ENCODE data around the gene TMEM270. TPM values are rescaled to one million over a fixed set of nuclear protein-coding genes. Genes with fewer than 3 reads are reported as not detected.

The TMEM270 gene
- total and polyA plus RNA-seq, 2 of the 8 experiments (the other 6 are each of a cell fraction or from before 2014, with no cell fraction given), result 0.26 TPM; not detected in 1

DNA sequence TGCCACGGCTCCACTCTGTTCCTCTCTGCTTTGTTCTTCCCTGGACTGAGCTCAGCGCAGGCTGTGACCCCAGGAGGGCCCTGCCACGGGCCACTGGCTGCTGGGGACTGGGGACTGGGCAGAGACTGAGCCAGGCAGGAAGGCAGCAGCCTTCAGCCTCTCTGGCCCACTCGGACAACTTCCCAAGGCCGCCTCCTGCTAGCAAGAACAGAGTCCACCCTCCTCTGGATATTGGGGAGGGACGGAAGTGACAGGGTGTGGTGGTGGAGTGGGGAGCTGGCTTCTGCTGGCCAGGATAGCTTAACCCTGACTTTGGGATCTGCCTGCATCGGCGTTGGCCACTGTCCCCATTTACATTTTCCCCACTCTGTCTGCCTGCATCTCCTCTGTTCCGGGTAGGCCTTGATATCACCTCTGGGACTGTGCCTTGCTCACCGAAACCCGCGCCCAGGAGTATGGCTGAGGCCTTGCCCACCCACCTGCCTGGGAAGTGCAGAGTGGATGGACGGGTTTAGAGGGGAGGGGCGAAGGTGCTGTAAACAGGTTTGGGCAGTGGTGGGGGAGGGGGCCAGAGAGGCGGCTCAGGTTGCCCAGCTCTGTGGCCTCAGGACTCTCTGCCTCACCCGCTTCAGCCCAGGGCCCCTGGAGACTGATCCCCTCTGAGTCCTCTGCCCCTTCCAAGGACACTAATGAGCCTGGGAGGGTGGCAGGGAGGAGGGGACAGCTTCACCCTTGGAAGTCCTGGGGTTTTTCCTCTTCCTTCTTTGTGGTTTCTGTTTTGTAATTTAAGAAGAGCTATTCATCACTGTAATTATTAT is 28.9 kb upstream of the TMEM270 start (continued):
- TF ChIP-seq SRF (IDR thresholded peaks at IDR 0.05; ENCODE audit: low read depth, low read length) (no peak), SAP30 (IDR thresholded peaks at IDR 0.05; ENCODE audit: insufficient read depth, insufficient replicate concordance, low read length) (peak; percentile 22), SIX5 (IDR thresholded peaks at IDR 0.05; ENCODE audit: low read depth, low read length) (no peak), KDM5A (IDR thresholded peaks at IDR 0.05; ENCODE audit: low read length) (no peak), CREB1 (IDR thresholded peaks at IDR 0.05) (no peak; the same call in 1 of the 2 replicates), TEAD4 (IDR thresholded peaks at IDR 0.05; ENCODE audit: low read depth, low read length) (0 out of 2 replicates have a peak, but pooled peaks have one; percentile 35), POU5F1 (IDR thresholded peaks at IDR 0.05; ENCODE audit: low read depth, low read length) (no peak), CBX5 (IDR thresholded peaks at IDR 0.05; ENCODE audit: low read depth, low read length) (no peak)
- TF ChIP-seq, protein P1, sequence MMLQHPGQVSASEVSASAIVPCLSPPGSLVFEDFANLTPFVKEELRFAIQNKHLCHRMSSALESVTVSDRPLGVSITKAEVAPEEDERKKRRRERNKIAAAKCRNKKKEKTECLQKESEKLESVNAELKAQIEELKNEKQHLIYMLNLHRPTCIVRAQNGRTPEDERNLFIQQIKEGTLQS (IDR thresholded peaks at IDR 0.05; ENCODE audit: insufficient read depth, low read depth, low read length), result no peak
- TF ChIP-seq, protein P2, sequence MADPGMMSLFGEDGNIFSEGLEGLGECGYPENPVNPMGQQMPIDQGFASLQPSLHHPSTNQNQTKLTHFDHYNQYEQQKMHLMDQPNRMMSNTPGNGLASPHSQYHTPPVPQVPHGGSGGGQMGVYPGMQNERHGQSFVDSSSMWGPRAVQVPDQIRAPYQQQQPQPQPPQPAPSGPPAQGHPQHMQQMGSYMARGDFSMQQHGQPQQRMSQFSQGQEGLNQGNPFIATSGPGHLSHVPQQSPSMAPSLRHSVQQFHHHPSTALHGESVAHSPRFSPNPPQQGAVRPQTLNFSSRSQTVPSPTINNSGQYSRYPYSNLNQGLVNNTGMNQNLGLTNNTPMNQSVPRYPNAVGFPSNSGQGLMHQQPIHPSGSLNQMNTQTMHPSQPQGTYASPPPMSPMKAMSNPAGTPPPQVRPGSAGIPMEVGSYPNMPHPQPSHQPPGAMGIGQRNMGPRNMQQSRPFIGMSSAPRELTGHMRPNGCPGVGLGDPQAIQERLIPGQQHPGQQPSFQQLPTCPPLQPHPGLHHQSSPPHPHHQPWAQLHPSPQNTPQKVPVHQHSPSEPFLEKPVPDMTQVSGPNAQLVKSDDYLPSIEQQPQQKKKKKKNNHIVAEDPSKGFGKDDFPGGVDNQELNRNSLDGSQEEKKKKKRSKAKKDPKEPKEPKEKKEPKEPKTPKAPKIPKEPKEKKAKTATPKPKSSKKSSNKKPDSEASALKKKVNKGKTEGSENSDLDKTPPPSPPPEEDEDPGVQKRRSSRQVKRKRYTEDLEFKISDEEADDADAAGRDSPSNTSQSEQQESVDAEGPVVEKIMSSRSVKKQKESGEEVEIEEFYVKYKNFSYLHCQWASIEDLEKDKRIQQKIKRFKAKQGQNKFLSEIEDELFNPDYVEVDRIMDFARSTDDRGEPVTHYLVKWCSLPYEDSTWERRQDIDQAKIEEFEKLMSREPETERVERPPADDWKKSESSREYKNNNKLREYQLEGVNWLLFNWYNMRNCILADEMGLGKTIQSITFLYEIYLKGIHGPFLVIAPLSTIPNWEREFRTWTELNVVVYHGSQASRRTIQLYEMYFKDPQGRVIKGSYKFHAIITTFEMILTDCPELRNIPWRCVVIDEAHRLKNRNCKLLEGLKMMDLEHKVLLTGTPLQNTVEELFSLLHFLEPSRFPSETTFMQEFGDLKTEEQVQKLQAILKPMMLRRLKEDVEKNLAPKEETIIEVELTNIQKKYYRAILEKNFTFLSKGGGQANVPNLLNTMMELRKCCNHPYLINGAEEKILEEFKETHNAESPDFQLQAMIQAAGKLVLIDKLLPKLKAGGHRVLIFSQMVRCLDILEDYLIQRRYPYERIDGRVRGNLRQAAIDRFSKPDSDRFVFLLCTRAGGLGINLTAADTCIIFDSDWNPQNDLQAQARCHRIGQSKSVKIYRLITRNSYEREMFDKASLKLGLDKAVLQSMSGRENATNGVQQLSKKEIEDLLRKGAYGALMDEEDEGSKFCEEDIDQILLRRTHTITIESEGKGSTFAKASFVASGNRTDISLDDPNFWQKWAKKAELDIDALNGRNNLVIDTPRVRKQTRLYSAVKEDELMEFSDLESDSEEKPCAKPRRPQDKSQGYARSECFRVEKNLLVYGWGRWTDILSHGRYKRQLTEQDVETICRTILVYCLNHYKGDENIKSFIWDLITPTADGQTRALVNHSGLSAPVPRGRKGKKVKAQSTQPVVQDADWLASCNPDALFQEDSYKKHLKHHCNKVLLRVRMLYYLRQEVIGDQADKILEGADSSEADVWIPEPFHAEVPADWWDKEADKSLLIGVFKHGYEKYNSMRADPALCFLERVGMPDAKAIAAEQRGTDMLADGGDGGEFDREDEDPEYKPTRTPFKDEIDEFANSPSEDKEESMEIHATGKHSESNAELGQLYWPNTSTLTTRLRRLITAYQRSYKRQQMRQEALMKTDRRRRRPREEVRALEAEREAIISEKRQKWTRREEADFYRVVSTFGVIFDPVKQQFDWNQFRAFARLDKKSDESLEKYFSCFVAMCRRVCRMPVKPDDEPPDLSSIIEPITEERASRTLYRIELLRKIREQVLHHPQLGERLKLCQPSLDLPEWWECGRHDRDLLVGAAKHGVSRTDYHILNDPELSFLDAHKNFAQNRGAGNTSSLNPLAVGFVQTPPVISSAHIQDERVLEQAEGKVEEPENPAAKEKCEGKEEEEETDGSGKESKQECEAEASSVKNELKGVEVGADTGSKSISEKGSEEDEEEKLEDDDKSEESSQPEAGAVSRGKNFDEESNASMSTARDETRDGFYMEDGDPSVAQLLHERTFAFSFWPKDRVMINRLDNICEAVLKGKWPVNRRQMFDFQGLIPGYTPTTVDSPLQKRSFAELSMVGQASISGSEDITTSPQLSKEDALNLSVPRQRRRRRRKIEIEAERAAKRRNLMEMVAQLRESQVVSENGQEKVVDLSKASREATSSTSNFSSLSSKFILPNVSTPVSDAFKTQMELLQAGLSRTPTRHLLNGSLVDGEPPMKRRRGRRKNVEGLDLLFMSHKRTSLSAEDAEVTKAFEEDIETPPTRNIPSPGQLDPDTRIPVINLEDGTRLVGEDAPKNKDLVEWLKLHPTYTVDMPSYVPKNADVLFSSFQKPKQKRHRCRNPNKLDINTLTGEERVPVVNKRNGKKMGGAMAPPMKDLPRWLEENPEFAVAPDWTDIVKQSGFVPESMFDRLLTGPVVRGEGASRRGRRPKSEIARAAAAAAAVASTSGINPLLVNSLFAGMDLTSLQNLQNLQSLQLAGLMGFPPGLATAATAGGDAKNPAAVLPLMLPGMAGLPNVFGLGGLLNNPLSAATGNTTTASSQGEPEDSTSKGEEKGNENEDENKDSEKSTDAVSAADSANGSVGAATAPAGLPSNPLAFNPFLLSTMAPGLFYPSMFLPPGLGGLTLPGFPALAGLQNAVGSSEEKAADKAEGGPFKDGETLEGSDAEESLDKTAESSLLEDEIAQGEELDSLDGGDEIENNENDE (IDR thresholded peaks at IDR 0.05; ENCODE audit: insufficient replicate concordance, low read length), result no peak
